Fibroblast of lung (primary cell): ENCODE data around the gene CFAP45.

Source experiments
- CTCF ChIP-seq, 2 donors: IDR thresholded peaks in 1 of 2; conservative IDR thresholded peaks in 1 of 2; 1 replicate in 1 of 2; 2 replicates in 1 of 2; pipeline ENCODE4 v1.5.1; 2011 to 2012; ENCODE audit warnings: low read length in 2 of 2, control low read depth in 1 of 2, inconsistent platforms in 1 of 2, low read depth in 1 of 2, mild to moderate bottlenecking in 1 of 2
- EZH2 ChIP-seq: IDR thresholded peaks from 2 replicates; pipeline ENCODE4 v1.5.1; 2012; ENCODE audit warnings: low read length, control low read depth, mild to moderate bottlenecking; ENCODE audit errors: missing control alignments

GRCh38 chr1:159924025-159924790 lies 24.2 kb upstream of the CFAP45 start:
- TF ChIP-seq CTCF (conservative IDR thresholded peaks at IDR 0.05 in 1 of 2, IDR thresholded peaks at IDR 0.05 in 1 of 2; ENCODE audit: low read depth in 1 of 2, low read length in 2 of 2) (no peak), EZH2 (no peak)
